Osteocyte (in vitro differentiated cells): ENCODE measurements around the gene CDC6. TPM values are rescaled to one million over a fixed set of nuclear protein-coding genes. Genes with fewer than 3 reads are reported as not detected.

Source experiments
- DNase-seq: peaks from one replicate; pipeline ENCODE4 v3.0.0; 2021; ENCODE audit warnings: mixed read lengths; ENCODE audit not compliant: unreplicated experiment; ENCODE audit errors: extremely low spot score
- H3K27ac Mint-ChIP-seq: one replicate; pipeline ENCODE4 v1.8.0; 2021; ENCODE audit warnings: mild to moderate bottlenecking, mixed read lengths; ENCODE audit not compliant: unreplicated experiment
- H3K27me3 Mint-ChIP-seq: one replicate; pipeline ENCODE4 v1.8.0; 2021; ENCODE audit warnings: mixed read lengths; ENCODE audit not compliant: unreplicated experiment
- H3K36me3 Mint-ChIP-seq: one replicate; pipeline ENCODE4 v1.8.0; 2021; ENCODE audit warnings: mixed read lengths; ENCODE audit not compliant: unreplicated experiment
- H3K4me1 Mint-ChIP-seq: one replicate; pipeline ENCODE4 v1.8.0; 2021; ENCODE audit warnings: mixed read lengths; ENCODE audit not compliant: unreplicated experiment
- H3K4me3 Mint-ChIP-seq: one replicate; pipeline ENCODE4 v1.8.0; 2021; ENCODE audit warnings: mild to moderate bottlenecking, moderate library complexity, mixed read lengths; ENCODE audit not compliant: unreplicated experiment
- H3K9me3 Mint-ChIP-seq: one replicate; pipeline ENCODE4 v1.8.0; 2021; ENCODE audit warnings: mixed read lengths; ENCODE audit not compliant: unreplicated experiment
- CTCF ChIP-seq: fragments of 200-600 bp; sonication (generic); IDR thresholded peaks from 2 replicates; pipeline ENCODE4 v1.5.0; 2021; ENCODE audit warnings: antibody characterized with exemption, mild to moderate bottlenecking, moderate library complexity
- total RNA-seq: library from RNA; stranded (reverse); gene quantifications from 2 replicates; pipeline ENCODE4 v1.2.1, GENCODE V29; 2021

Gene CDC6
- total RNA-seq, 1 donor from 2014 or later, result 10.8 TPM

GRCh38 chr17:40260528-40260927, 27.2 kb upstream of the CDC6 start:
- no peak for DNase-seq
- Mint-ChIP-seq H3K9me3 (no peaks in the 10 kb centered on the region), H3K4me1 (no peaks in the 10 kb centered on the region), H3K27me3 (no peaks in the 10 kb centered on the region), H3K27ac (no peak overlapping the region), H3K36me3 (peaks cover 32% of the 10 kb centered on the region), H3K4me3 (no peak overlapping the region)
- no peak for TF ChIP-seq CTCF

GRCh38 chr17:40264458-40265185, 23.1 kb upstream of the CDC6 start:
- Mint-ChIP-seq H3K4me3 (no peak overlapping the region), H3K27me3 (no peaks in the 10 kb centered on the region), H3K36me3 (peaks cover 17% of the 10 kb centered on the region), H3K9me3 (no peaks in the 10 kb centered on the region), H3K4me1 (no peaks in the 10 kb centered on the region), H3K27ac (no peak overlapping the region)
- TF ChIP-seq CTCF, result no peak
- DNase-seq, result no peak

GRCh38 chr17:40265337-40265736, 22.3 kb upstream of the CDC6 start:
- DNase-seq, result no peak
- no peak for TF ChIP-seq CTCF

GRCh38 chr17:40266882-40267281, 20.8 kb upstream of the CDC6 start:
- no peaks in the 10 kb centered on the region for H3K27me3 Mint-ChIP-seq
- H3K9me3 Mint-ChIP-seq, result no peaks in the 10 kb centered on the region
- no peaks in the 10 kb centered on the region for H3K4me1 Mint-ChIP-seq
- no peak for DNase-seq
- H3K27ac Mint-ChIP-seq, result no peak overlapping the region
- peaks cover 7% of the 10 kb centered on the region for H3K36me3 Mint-ChIP-seq
- no peak for TF ChIP-seq CTCF
- no peak overlapping the region for H3K4me3 Mint-ChIP-seq

More at GRCh38 chr17:40265337-40265736, 22.3 kb upstream of the CDC6 start:
- no peaks in the 10 kb centered on the region for H3K9me3 Mint-ChIP-seq
- H3K4me3 Mint-ChIP-seq, result no peak overlapping the region
- H3K27me3 Mint-ChIP-seq, result no peaks in the 10 kb centered on the region
- H3K4me1 Mint-ChIP-seq, result no peaks in the 10 kb centered on the region
- peaks cover 16% of the 10 kb centered on the region for H3K36me3 Mint-ChIP-seq
- H3K27ac Mint-ChIP-seq, result no peak overlapping the region

GRCh38 chr17:40268141-40268712, 19.5 kb upstream of the CDC6 start:
- Mint-ChIP-seq H3K36me3 (peaks cover 7% of the 10 kb centered on the region), H3K27ac (no peak overlapping the region), H3K9me3 (no peaks in the 10 kb centered on the region), H3K4me3 (no peak overlapping the region), H3K27me3 (no peaks in the 10 kb centered on the region), H3K4me1 (no peaks in the 10 kb centered on the region)
- TF ChIP-seq CTCF, result no peak
- DNase-seq, result no peak
